H9 (cell line): ENCODE results near the gene MARK2. TPM values are rescaled to one million over a fixed set of nuclear protein-coding genes. Genes with fewer than 3 reads are reported as not detected.

Experiments used
- DNase-seq: peaks from one replicate; pipeline ENCODE4 v3.0.0-alpha.2; 2017
- H2AFZ ChIP-seq: one replicate; pipeline ENCODE4 v1.6.1; 2013; ENCODE audit warnings: mild to moderate bottlenecking, low read length, control low read depth, moderate library complexity
- H2AK5ac ChIP-seq: 2 replicates; pipeline ENCODE4 v1.6.1; 2013; ENCODE audit warnings: low read length, control low read depth, mixed read lengths; ENCODE audit not compliant: insufficient read length
- H2BK120ac ChIP-seq: one replicate; pipeline ENCODE4 v1.6.1; 2013; ENCODE audit warnings: low read depth, mild to moderate bottlenecking, low read length, control low read depth, inconsistent platforms; ENCODE audit not compliant: poor library complexity, severe bottlenecking
- H2BK12ac ChIP-seq: 2 replicates; pipeline ENCODE4 v1.6.1; 2013; ENCODE audit warnings: low read length, control low read depth, mixed read lengths, low read depth; ENCODE audit not compliant: insufficient read length
- H2BK15ac ChIP-seq: 2 replicates; pipeline ENCODE4 v1.6.1; 2013; ENCODE audit warnings: low read depth, low read length, control low read depth
- H2BK20ac ChIP-seq: one replicate; pipeline ENCODE4 v1.6.1; 2013; ENCODE audit warnings: low read depth, mild to moderate bottlenecking, low read length, control low read depth, inconsistent platforms; ENCODE audit not compliant: poor library complexity, severe bottlenecking
- H2BK5ac ChIP-seq: 2 replicates; pipeline ENCODE4 v1.6.1; 2013; ENCODE audit warnings: low read length, control low read depth, mixed read lengths; ENCODE audit not compliant: insufficient read length
- H3K14ac ChIP-seq: 2 replicates; pipeline ENCODE4 v1.6.1; 2013; ENCODE audit warnings: low read length, control low read depth; ENCODE audit not compliant: insufficient read depth
- H3K18ac ChIP-seq: 2 replicates; pipeline ENCODE4 v1.6.1; 2013; ENCODE audit warnings: low read depth, mild to moderate bottlenecking, mixed read lengths, low read length, control low read depth; ENCODE audit not compliant: insufficient read length
- H3K23ac ChIP-seq: 2 replicates; pipeline ENCODE4 v1.6.1; 2013; ENCODE audit warnings: low read length, control low read depth, mixed read lengths, low read depth; ENCODE audit not compliant: insufficient read length
- H3K23me2 ChIP-seq: 2 replicates; pipeline ENCODE4 v1.6.1; 2013; ENCODE audit warnings: low read depth, mild to moderate bottlenecking, mixed read lengths, low read length, control low read depth; ENCODE audit not compliant: insufficient read length, poor library complexity, severe bottlenecking
- H3K27ac ChIP-seq: 2 replicates; pipeline ENCODE4 v1.5.1; 2013; ENCODE audit warnings: low read length, control low read depth, mixed read lengths, low read depth; ENCODE audit not compliant: insufficient read length
- H3K27me3 ChIP-seq: 2 replicates; pipeline ENCODE4 v1.6.1; 2013; ENCODE audit warnings: low read length, control low read depth, inconsistent platforms; ENCODE audit not compliant: insufficient read depth
- H3K4ac ChIP-seq: 2 replicates; pipeline ENCODE4 v1.6.1; 2013; ENCODE audit warnings: low read depth, mild to moderate bottlenecking, control low read depth, inconsistent platforms, low read length, moderate library complexity
- H3K4me1 ChIP-seq: 2 replicates; pipeline ENCODE4 v1.6.1; 2013; ENCODE audit warnings: low read length, control low read depth, inconsistent platforms; ENCODE audit not compliant: insufficient read depth
- H3K4me2 ChIP-seq: 2 replicates; pipeline ENCODE4 v1.6.1; 2013; ENCODE audit warnings: low read length, control low read depth, mixed read lengths; ENCODE audit not compliant: insufficient read length, insufficient read depth
- H3K56ac ChIP-seq: 2 replicates; pipeline ENCODE4 v1.6.1; 2013; ENCODE audit warnings: low read depth, mild to moderate bottlenecking, mixed read lengths, low read length, control low read depth; ENCODE audit not compliant: insufficient read length
- H3K79me1 ChIP-seq: 2 replicates; pipeline ENCODE4 v1.6.1; 2013; ENCODE audit warnings: low read depth, mild to moderate bottlenecking, moderate library complexity, low read length, control low read depth, inconsistent platforms; ENCODE audit not compliant: insufficient read depth, poor library complexity, severe bottlenecking
- H3K79me2 ChIP-seq: 2 replicates; pipeline ENCODE4 v1.6.1; 2013; ENCODE audit warnings: low read length, control low read depth, inconsistent platforms; ENCODE audit not compliant: insufficient read depth
- H3K9ac ChIP-seq: 2 replicates; pipeline ENCODE4 v1.6.1; 2013; ENCODE audit warnings: low read length, control low read depth, mixed read lengths; ENCODE audit not compliant: insufficient read length; ENCODE audit errors: extremely low read depth
- H3K9me3 ChIP-seq: one replicate; pipeline ENCODE4 v1.6.1; 2013; ENCODE audit warnings: low read depth, low read length, inconsistent platforms; ENCODE audit not compliant: control insufficient read depth
- H3T11ph ChIP-seq: one replicate; pipeline ENCODE4 v1.6.1; 2013; ENCODE audit warnings: mild to moderate bottlenecking, low read length, control low read depth, inconsistent platforms
- H4K20me1 ChIP-seq: one replicate; pipeline ENCODE4 v1.6.1; 2013; ENCODE audit not compliant: control insufficient read depth, insufficient read length, insufficient read depth
- H4K5ac ChIP-seq: 2 replicates; pipeline ENCODE4 v1.6.1; 2013; ENCODE audit warnings: low read depth, mild to moderate bottlenecking, mixed read lengths, low read length, control low read depth; ENCODE audit not compliant: insufficient read length
- H4K8ac ChIP-seq: replicated peaks from 2 replicates; pipeline ENCODE4 v1.6.1; 2013; ENCODE audit warnings: low read length, control low read depth, mixed read lengths, low read depth; ENCODE audit not compliant: insufficient read length
- H4K91ac ChIP-seq: 2 replicates; pipeline ENCODE4 v1.6.1; 2013; ENCODE audit warnings: low read depth, mild to moderate bottlenecking, moderate library complexity, mixed read lengths, low read length, control low read depth; ENCODE audit not compliant: insufficient read length
- H3K27ac Mint-ChIP-seq, 3 experiments: 2 replicates in 2 of 3; 3 replicates in 1 of 3; pipeline ENCODE4 v1.8.0; 2020 to 2021; ENCODE audit warnings: mixed read lengths in 3 of 3, mild to moderate bottlenecking in 1 of 3, moderate library complexity in 1 of 3
- H3K27me3 Mint-ChIP-seq: 2 replicates; pipeline ENCODE4 v1.8.0; 2021; ENCODE audit warnings: low read depth, mild to moderate bottlenecking, moderate library complexity, mixed read lengths
- H3K36me3 Mint-ChIP-seq, 3 experiments: 2 replicates in 2 of 3; 3 replicates in 1 of 3; pipeline ENCODE4 v1.8.0; 2020 to 2021; ENCODE audit warnings: low read depth in 3 of 3, mixed read lengths in 3 of 3; ENCODE audit not compliant: insufficient read depth in 1 of 3
- H3K4me1 Mint-ChIP-seq, 2 experiments: 2 replicates each; pipeline ENCODE4 v1.8.0; 2020; ENCODE audit warnings: mixed read lengths in 2 of 2
- H3K4me3 Mint-ChIP-seq, 2 experiments: 2 replicates in 1 of 2; 3 replicates in 1 of 2; pipeline ENCODE4 v1.8.0; 2020 to 2021; ENCODE audit warnings: mild to moderate bottlenecking in 2 of 2, mixed read lengths in 2 of 2, moderate library complexity in 1 of 2
- H3K9me3 Mint-ChIP-seq, 2 experiments: 2 replicates in 1 of 2; 3 replicates in 1 of 2; pipeline ENCODE4 v1.8.0; 2020; ENCODE audit warnings: mild to moderate bottlenecking in 2 of 2, mixed read lengths in 2 of 2, moderate library complexity in 1 of 2
- CTCF ChIP-seq: fragments of 200-600 bp; sonication (generic); conservative IDR thresholded peaks from 3 replicates; pipeline ENCODE4 v1.8.0; 2021; ENCODE audit warnings: antibody characterized with exemption, mild to moderate bottlenecking
- WGBS: extraction: QIAGEN DNeasy Blood & Tissue Kit; methylation state at CpG from one replicate; pipeline ENCODE4 v1.1.7; 2013; ENCODE audit warnings: missing lambda C conversion rate, low lambda C conversion rate, mixed read lengths; ENCODE audit not compliant: insufficient read length; ENCODE audit errors: extremely low coverage; 5-methylcytosine and 5-hydroxymethylcytosine counted together
- total RNA-seq: library from RNA; stranded (reverse); gene quantifications from 2 replicates; pipeline ENCODE4 v1.2.1, GENCODE V29; 2021

MARK2 gene
- total RNA-seq, 1 experiment from 2014 or later: 45.7 TPM

- Histone ChIP-seq H4K8ac (no peak overlapping the region), H3T11ph (no peak overlapping the region), H3K4me2 (no peak overlapping the region), H3K4ac (no peak overlapping the region), H4K20me1 (peaks cover 4% of the 10 kb centered on the region), H3K23ac (no peak overlapping the region), H2BK20ac (no peak overlapping the region), H3K9me3 (no peaks in the 10 kb centered on the region), H2BK5ac (no peak overlapping the region), H4K5ac (no peak overlapping the region), H3K27ac (no peak overlapping the region), H3K14ac (no peak overlapping the region), H3K4me1 (peaks cover 8% of the 10 kb centered on the region), H3K23me2 (no peaks in the 10 kb centered on the region), H3K79me1 (peaks cover 25% of the 10 kb centered on the region), H3K18ac (no peak overlapping the region), H3K9ac (no peak overlapping the region), H3K56ac (no peak overlapping the region), H3K79me2 (peaks cover 17% of the 10 kb centered on the region; the same call in 1 of the 2 replicates), H2BK12ac (no peak overlapping the region), H2AFZ (no peak overlapping the region), H2AK5ac (no peak overlapping the region), H2BK15ac (no peak overlapping the region), H2BK120ac (no peak overlapping the region), H3K27me3 (no peaks in the 10 kb centered on the region), H4K91ac (no peak overlapping the region)
- Mint-ChIP-seq H3K27me3 (no peaks in the 10 kb centered on the region; the same call in 1 of the 2 replicates), H3K4me1 (peaks cover 26 to 32% of the 10 kb centered on the region in 2 experiments), H3K27ac (peak overlapping the region in 1 of 3 experiments; percentile 49; a peak in 3 of 7 replicates), H3K4me3 (no peak overlapping the region), H3K36me3 (peaks cover 6 to 33% (median 24%) of the 10 kb centered on the region in 3 experiments; a peak in 6 of 7 replicates), H3K9me3 (no peaks in the 10 kb centered on the region; a peak in 2 of 5 replicates)
- no peak for DNase-seq
- WGBS: no CpG with 5 or more reads among the region's 2 CpGs
- TF ChIP-seq CTCF: no peak
Observed at GRCh38 chr11:63851364-63851763, 12.5 kb downstream of the MARK2 start.
